T-helper 2 cell treated with Interferon-gamma antibody and Interleukin-4, amounts not matched to agents 5 μg/mL and 100 μg/mL, for 36 hours (primary cell): ENCODE results near the gene AKR1D1.
"Not testable (repeated sequence)": the region's sequence is repeated elsewhere in the genome, so short reads cannot be mapped to it uniquely, and the experiment has no call there.

Source experiments
- DNase-seq: peaks from one replicate; pipeline ENCODE4 v3.0.0; 2021; ENCODE audit warnings: low spot score
- H3K27ac Mint-ChIP-seq: one replicate; pipeline ENCODE4 v1.8.0; 2021; ENCODE audit warnings: mild to moderate bottlenecking, mixed read lengths
- H3K27me3 Mint-ChIP-seq: one replicate; pipeline ENCODE4 v1.8.0; 2021; ENCODE audit warnings: low read depth, mixed read lengths
- H3K36me3 Mint-ChIP-seq: one replicate; pipeline ENCODE4 v1.8.0; 2021; ENCODE audit warnings: low read depth, mixed read lengths
- H3K4me1 Mint-ChIP-seq: one replicate; pipeline ENCODE4 v1.8.0; 2021; ENCODE audit warnings: low read depth, mixed read lengths
- H3K4me3 Mint-ChIP-seq: one replicate; pipeline ENCODE4 v1.8.0; 2022; ENCODE audit warnings: mild to moderate bottlenecking, moderate library complexity, mixed read lengths
- H3K9me3 Mint-ChIP-seq: one replicate; pipeline ENCODE4 v1.8.0; 2021; ENCODE audit warnings: mixed read lengths

AKR1D1 gene

GRCh38 chr7:138146757-138147734 is 70.8 kb downstream of the AKR1D1 start:
- Mint-ChIP-seq H3K27me3 (peaks cover 12% of the 10 kb centered on the region), H3K4me3 (peak overlapping the region; percentile 72)
- not testable (repeated sequence) for H3K4me1 Mint-ChIP-seq, DNase-seq, H3K9me3 Mint-ChIP-seq, H3K36me3 Mint-ChIP-seq, H3K27ac Mint-ChIP-seq

- Mint-ChIP-seq H3K4me1 (peaks cover 1% of the 10 kb centered on the region), H3K27me3 (peaks cover 11% of the 10 kb centered on the region), H3K36me3 (no peaks in the 10 kb centered on the region), H3K4me3 (no peak overlapping the region), H3K27ac (no peak overlapping the region), H3K9me3 (no peaks in the 10 kb centered on the region)
- DNase-seq = no peak
These were observed 75.7 kb downstream of the AKR1D1 start for GRCh38 chr7:138151731-138152577.

GRCh38 chr7:138154661-138155060 is 78.4 kb downstream of the AKR1D1 start:
- Mint-ChIP-seq H3K27me3 (peaks cover 3% of the 10 kb centered on the region), H3K9me3 (no peaks in the 10 kb centered on the region), H3K4me1 (no peaks in the 10 kb centered on the region), H3K27ac (no peak overlapping the region), H3K36me3 (no peaks in the 10 kb centered on the region), H3K4me3 (no peak overlapping the region)
- no peak for DNase-seq

- Mint-ChIP-seq H3K27me3 (peaks cover 3% of the 10 kb centered on the region), H3K9me3 (no peaks in the 10 kb centered on the region), H3K27ac (no peak overlapping the region), H3K4me1 (no peaks in the 10 kb centered on the region), H3K36me3 (no peaks in the 10 kb centered on the region), H3K4me3 (no peak overlapping the region)
- no peak for DNase-seq
These were observed 81.4 kb downstream of the AKR1D1 start for GRCh38 chr7:138157702-138158101.

- DNase-seq = no peak
- H3K4me1 Mint-ChIP-seq = no peaks in the 10 kb centered on the region
These were observed 82.7 kb downstream of the AKR1D1 start for GRCh38 chr7:138158739-138159528.

GRCh38 chr7:138161600-138162081 is 85.4 kb downstream of the AKR1D1 start:
- Mint-ChIP-seq H3K4me1 (no peaks in the 10 kb centered on the region), H3K27ac (no peak overlapping the region), H3K4me3 (no peak overlapping the region), H3K27me3 (peaks cover 5% of the 10 kb centered on the region), H3K36me3 (peaks cover 4% of the 10 kb centered on the region), H3K9me3 (peaks cover 17% of the 10 kb centered on the region)
- peak; percentile 66 for DNase-seq

More at GRCh38 chr7:138158739-138159528, 82.7 kb downstream of the AKR1D1 start:
- H3K27ac Mint-ChIP-seq = no peak overlapping the region
- H3K4me3 Mint-ChIP-seq = no peak overlapping the region
- peaks cover under 1% of the 10 kb centered on the region for H3K9me3 Mint-ChIP-seq
- H3K27me3 Mint-ChIP-seq = peaks cover 5% of the 10 kb centered on the region
- H3K36me3 Mint-ChIP-seq = no peaks in the 10 kb centered on the region

- no peak for DNase-seq
- Mint-ChIP-seq H3K4me1 (no peaks in the 10 kb centered on the region), H3K36me3 (peaks cover 4% of the 10 kb centered on the region), H3K4me3 (no peak overlapping the region), H3K27ac (no peak overlapping the region), H3K27me3 (peaks cover 2% of the 10 kb centered on the region), H3K9me3 (peaks cover 17% of the 10 kb centered on the region)
These were observed 86.0 kb downstream of the AKR1D1 start for GRCh38 chr7:138162236-138162635.

- H3K27me3 Mint-ChIP-seq = peaks cover 10% of the 10 kb centered on the region
- peaks cover 4% of the 10 kb centered on the region for H3K36me3 Mint-ChIP-seq
- H3K4me1 Mint-ChIP-seq = peaks cover 2% of the 10 kb centered on the region
- DNase-seq = no peak
- H3K9me3 Mint-ChIP-seq = peaks cover 21% of the 10 kb centered on the region
- H3K4me3 Mint-ChIP-seq = no peak overlapping the region
- H3K27ac Mint-ChIP-seq = no peak overlapping the region
These were observed 87.5 kb downstream of the AKR1D1 start for GRCh38 chr7:138163800-138164199.

- no peak overlapping the region for H3K4me3 Mint-ChIP-seq
- H3K27me3 Mint-ChIP-seq = peaks cover 17% of the 10 kb centered on the region
- DNase-seq = no peak
- peaks cover 4% of the 10 kb centered on the region for H3K36me3 Mint-ChIP-seq
- peaks cover 21% of the 10 kb centered on the region for H3K9me3 Mint-ChIP-seq
- H3K4me1 Mint-ChIP-seq = peaks cover 9% of the 10 kb centered on the region
- H3K27ac Mint-ChIP-seq = no peak overlapping the region
These were observed 88.5 kb downstream of the AKR1D1 start for GRCh38 chr7:138164804-138165203.

GRCh38 chr7:138166681-138167080 is 90.4 kb downstream of the AKR1D1 start:
- DNase-seq = no peak
- Mint-ChIP-seq H3K36me3 (peaks cover 4% of the 10 kb centered on the region), H3K27me3 (peaks cover 25% of the 10 kb centered on the region), H3K27ac (no peak overlapping the region), H3K4me3 (no peak overlapping the region), H3K9me3 (peaks cover 21% of the 10 kb centered on the region), H3K4me1 (peaks cover 26% of the 10 kb centered on the region)

GRCh38 chr7:138167222-138167621 is 91.0 kb downstream of the AKR1D1 start:
- Mint-ChIP-seq H3K4me3 (no peak overlapping the region), H3K27ac (no peak overlapping the region), H3K9me3 (peaks cover 21% of the 10 kb centered on the region), H3K27me3 (peaks cover 25% of the 10 kb centered on the region), H3K36me3 (peaks cover 4% of the 10 kb centered on the region), H3K4me1 (peaks cover 26% of the 10 kb centered on the region)
- DNase-seq = no peak

GRCh38 chr7:138167869-138168296 is 91.6 kb downstream of the AKR1D1 start:
- Mint-ChIP-seq H3K27me3 (peaks cover 25% of the 10 kb centered on the region), H3K36me3 (peaks cover 4% of the 10 kb centered on the region), H3K4me1 (peaks cover 26% of the 10 kb centered on the region), H3K9me3 (peaks cover 21% of the 10 kb centered on the region), H3K27ac (no peak overlapping the region), H3K4me3 (no peak overlapping the region)
- DNase-seq = no peak
